NCI-H1694 treated with DMSO at 0.1 percent for 48 hours (cell line): ENCODE results near the gene SAE1.

ENCODE experiments used
- DNase-seq: peaks from one replicate; lab custom pipeline; 2025; lab: John Stamatoyannopoulos, UW

Gene SAE1

GRCh38 chr19:47221080-47221841 lies 90.6 kb downstream of the SAE1 start:
- DNase-seq: no peak

GRCh38 chr19:47221890-47222289 lies 91.3 kb downstream of the SAE1 start:
- DNase-seq: no peak

DNA sequence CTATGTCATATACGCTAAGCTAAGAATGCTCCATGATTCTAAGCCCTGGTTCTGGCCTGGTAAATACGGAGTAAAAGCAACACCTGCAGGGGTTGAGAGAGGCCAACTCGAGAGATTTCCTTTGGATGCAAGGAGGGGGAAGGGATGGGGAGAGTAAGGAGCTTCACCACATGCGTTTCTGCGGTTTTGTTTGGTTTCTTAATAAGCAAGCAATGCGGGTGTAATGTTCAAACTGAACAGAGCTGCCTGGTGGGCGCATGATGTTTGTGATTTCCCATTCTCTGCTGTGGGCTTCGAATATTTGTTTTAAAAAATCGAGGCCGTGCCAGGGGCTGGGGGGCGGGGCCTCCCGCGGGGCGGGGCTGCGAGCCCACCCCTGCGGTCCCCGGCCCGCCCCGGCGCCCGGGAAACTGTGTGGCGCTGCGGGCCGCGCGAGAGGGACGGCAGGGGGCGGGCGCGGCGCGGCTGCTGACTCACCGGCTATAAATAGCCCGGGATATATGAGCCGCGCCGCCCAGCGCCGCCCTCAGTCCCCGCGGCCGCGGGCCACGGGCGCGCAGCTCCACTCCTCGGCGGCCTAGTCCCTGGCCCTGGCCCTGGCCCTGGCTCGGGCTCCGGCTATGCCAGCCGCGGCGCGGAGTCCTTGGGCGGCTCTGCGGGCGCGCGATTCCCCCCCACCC lies 95.3 kb downstream of the SAE1 start:
- DNase-seq: peak; percentile 80

GRCh38 chr19:47226426-47227351 lies 96.1 kb downstream of the SAE1 start:
- DNase-seq: no peak

DNA sequence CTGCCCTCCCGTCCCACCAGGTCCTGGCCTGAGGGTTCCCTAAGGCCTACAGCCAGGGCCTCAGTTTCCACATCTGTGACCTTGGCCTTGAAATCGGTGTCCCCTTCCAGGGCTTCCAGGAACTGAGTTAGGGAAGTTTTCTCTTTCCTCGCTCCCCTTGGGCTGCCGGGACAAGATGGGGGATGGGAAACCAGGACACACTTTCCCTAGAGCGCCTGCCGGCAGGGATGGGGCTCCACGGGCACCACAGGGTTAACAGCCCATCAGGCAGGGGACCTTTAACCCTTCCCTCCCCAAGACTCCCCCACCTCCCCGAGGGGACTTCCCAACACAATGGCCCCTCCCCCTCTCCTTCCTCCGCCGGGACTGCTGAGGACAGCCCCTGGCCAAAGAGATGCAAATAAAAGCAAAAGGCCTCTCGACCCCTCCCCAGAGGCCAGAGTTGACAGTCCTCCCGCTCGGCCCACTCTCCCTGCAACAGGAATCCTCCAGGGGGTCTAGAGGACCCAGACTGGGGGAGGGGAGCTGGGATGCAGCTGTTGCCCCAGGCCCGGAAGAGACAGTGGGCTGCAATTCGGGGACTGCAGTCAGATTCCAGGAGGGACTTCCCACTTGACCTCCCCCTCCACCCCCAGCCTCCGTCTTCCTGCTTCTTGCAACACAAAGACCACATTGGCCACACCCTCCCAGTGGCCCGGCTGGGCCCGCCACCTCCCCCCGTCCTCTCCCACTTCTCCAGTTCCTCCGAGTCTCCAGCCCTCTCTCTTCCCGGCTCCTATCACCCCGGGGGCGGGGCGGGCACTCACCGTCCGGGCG lies 96.9 kb downstream of the SAE1 start:
- no peak for DNase-seq

- no peak for DNase-seq
Measured at GRCh38 chr19:47228168-47228936, 97.7 kb downstream of the SAE1 start.

- no peak for DNase-seq
Measured at GRCh38 chr19:47228937-47229675, 98.5 kb downstream of the SAE1 start.

DNA sequence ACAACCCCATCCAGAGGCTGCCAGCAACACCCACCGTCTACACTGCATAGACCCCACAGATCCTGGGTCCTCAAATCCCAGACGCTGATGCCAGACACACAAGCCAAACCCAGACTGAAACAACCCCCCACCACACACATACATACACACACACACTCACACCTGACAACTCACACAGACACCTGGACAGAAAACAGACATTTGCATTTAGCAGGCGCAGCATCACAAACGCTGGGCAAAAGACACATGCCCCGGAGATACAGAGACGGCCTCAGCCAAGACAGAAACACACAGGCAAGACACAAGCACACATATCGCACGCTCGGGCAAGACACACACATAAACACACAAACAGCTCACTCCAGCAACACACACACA lies 99.0 kb downstream of the SAE1 start:
- DNase-seq: no peak

GRCh38 chr19:47230054-47230920 lies 99.7 kb downstream of the SAE1 start:
- no peak for DNase-seq

GRCh38 chr19:47230921-47231214 lies 100.2 kb downstream of the SAE1 start, which contains the start of gene BBC3:
TSS of gene BBC3 (minus strand) at chr19:47231199. CDS start at chr19:47228431, 2,768 bp downstream.
- no peak for DNase-seq

DNA sequence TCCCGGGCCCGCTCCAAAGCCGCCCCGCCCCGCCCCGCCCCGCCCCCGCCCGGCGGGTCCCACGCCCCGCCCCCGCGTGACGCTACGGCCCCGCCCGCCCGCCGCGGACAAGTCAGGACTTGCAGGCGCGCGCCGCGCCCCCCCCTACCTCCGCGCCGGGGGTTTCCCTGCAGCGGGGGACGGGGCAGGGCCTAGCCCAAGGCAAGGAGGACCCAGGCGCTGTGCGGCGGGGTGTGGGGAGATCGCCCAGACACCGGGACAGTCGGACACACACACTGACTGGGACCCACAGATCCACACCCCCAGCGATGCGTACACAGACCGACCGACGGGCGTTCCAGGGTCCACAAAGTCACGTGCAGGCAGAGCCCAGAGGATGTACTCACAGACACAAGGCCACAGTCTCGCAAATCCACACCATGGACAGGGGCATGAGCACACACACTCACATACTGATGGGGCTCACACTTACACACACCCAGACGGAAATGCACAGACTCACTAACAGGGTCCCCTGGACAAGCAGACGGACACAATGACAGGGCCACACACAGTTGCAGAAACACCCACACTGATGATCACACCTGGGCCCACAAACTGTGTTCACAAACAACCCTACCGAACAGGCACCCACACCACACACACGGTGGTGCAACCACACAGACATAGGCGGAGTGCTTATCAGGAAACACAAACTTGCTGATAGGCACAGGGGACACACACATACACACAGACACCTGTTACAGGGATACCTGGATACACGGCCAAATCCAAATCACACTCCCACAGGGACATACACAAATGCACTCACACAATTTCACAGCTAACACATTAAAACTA lies 100.8 kb downstream of the SAE1 start:
- DNase-seq: no peak

DNA sequence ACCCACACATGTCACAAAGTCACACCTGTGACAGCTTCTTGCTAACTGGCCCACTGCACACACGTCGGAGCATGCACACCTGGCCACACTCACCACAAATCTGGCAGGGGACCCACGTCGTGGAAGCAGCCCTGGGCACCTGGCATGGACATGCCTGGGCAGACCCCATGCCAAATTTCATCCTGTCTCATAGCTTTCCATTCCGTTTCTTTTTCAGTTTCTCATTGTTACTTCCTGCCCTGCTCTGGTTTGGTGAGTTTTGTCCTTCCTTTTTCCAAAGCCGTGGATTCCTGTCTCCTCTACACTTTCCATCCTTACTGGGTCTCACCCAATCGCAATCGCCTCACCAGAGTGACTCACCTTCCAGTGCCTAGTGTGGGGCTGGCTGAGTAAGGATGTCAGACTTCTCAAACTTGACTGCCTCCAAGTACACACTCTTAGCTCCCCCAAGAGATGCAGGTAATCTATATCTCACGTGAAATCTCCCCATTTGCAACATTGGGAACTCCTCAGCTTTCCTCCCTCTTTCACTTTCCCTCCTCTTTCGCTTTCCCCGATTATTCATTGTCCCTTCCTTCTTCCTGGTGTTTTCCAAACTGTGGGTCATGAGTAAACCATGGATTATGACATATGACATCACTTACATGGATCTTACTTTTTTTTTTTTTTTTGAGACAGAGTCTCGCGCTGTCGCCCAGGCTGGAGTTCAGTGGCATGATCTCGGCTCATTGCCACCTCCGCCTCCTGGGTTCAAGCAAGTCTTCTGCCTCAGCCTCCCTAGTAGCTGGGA lies 102.0 kb downstream of the SAE1 start:
- DNase-seq: no peak

GRCh38 chr19:47236072-47236675 lies 105.5 kb downstream of the SAE1 start:
- no peak for DNase-seq

DNA sequence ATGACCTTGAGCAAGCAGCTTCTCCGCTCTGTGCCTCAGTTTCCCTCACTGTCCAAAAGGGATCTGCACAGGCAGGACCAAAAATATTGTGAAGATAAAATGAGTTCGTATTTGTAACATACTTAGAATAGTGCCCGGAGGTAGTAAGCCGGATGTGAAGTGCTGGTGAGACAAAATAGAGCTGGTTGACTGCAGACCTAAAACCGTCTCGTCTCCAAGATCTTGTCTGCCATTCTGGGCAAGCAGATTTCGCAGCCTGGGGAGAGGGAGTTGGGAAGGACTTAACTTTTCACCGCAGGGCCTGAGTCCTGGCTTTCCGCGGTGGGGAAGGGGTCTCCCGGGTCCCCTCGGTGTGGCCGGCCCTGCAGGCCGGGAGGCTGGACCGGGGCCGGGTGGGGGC lies 108.5 kb downstream of the SAE1 start:
- DNase-seq: no peak

DNA sequence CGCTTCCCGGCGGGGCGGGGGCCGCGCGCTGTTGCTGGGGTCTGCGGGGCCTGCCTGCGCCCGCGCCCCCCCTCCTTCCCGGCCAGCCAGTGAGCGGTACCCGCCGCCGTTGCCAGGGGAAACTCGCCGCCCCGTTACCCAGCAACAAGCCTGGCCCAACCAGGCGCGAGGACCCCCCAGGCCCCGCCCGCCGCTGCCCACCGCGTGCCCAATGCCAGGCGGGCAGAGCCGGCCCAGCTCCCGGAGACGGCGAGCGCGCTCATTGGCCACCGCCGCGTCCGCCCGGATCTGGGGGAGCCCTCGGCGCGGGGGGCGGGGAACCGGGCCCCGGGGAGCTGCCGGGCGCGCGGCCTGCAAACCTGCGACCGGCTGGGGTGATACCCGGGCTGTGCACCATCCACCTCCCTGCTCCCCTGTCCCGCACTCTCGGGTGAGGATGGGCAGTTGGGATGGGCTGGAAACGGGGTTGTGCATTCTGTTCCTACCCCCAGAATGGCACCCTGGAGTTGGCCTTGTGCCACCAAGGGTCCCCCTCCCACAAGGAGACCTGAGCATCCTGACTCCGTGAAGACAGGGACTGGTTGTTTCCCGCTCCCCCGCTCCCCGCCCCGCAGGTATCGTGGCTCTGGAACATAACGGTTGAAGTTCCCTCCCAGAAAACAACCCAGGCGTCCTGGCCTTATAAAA lies 109.1 kb downstream of the SAE1 start:
- peak; percentile 23 for DNase-seq

DNA sequence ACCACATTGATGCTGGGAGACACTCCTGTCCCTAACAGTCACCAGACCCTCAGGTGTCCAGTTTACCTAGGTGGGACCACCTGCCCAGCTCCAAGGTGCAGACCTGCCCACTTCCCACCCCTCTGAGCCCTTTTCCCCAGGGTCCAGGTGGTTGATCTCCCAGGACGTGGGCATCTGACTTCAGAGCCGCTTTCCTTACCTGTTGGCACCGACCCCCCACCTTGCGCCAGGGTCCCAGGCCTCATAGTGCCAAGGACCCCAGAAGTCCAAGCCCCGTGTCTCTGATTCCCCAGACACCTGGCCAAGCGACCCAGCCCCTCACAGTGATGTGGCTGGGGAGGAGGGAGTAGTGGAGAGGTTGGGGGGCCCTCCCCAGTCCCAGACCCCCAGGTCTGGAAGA lies 109.9 kb downstream of the SAE1 start:
- no peak for DNase-seq
